ENCODE data around the gene SLC6A3.

DNA sequence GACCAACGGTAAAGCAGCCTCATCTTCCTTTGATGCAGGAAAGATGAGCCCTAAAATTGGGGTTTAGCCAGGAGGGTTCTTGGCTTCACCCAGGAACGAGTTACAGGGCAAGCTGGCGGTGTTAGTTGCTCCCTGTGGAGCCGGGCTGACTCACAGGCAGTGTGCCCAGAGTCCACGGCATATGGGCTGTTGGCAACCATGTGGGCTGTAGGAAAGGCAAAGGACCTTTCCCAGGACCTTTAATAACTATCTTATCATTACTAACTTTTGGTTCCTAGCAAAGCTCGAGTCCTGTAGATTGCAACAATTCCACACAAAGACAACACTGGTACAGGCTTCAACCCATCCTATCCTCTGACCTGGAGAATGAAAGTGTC is 70.6 kb downstream of the SLC6A3 start:
- no peak for TF ChIP-seq NCOA2 (CRISPR knock-in tag; IDR thresholded peaks at IDR 0.05)
- no peak for TF ChIP-seq POLR2AphosphoS5 (IDR thresholded peaks at IDR 0.05; ENCODE audit: low read depth, low read length)
- no peak for TF ChIP-seq JUND (CRISPR knock-in tag; IDR thresholded peaks at IDR 0.05)
- no peak for TF ChIP-seq EHMT2 (IDR thresholded peaks at IDR 0.05; ENCODE audit: borderline replicate concordance, low read depth, low read length)
- no peak for TF ChIP-seq MED1 (CRISPR knock-in tag; IDR thresholded peaks at IDR 0.05)
- TF ChIP-seq ZNF350 (CRISPR knock-in tag; IDR thresholded peaks at IDR 0.05; ENCODE audit: borderline replicate concordance, low read depth), result no peak
